K562 (cell line): ENCODE data around the gene MIB2. TPM values are rescaled to one million over a fixed set of nuclear protein-coding genes. Genes with fewer than 3 reads are reported as not detected.

ENCODE experiments used
- CBFA2T2 ChIP-seq: fragments of 450-650 bp; conservative IDR thresholded peaks from 2 replicates; pipeline ENCODE4 v1.6.1; 2017; ENCODE audit warnings: mild to moderate bottlenecking
- ILK ChIP-seq: fragments of 450-650 bp; IDR thresholded peaks from 2 replicates; pipeline ENCODE4 v1.6.1; 2016; ENCODE audit warnings: missing genetic modification characterization, low read depth, mild to moderate bottlenecking, missing compliant biosample characterization, moderate library complexity, borderline replicate concordance
- JUNB ChIP-seq: fragments of 450-650 bp; formaldehyde crosslinking; conservative IDR thresholded peaks from 2 replicates; pipeline ENCODE4 v1.4.0; 2020; ENCODE audit warnings: mild to moderate bottlenecking
- MAFG ChIP-seq: fragments of 450-650 bp; conservative IDR thresholded peaks from 2 replicates; pipeline ENCODE4 v1.6.1; 2016; ENCODE audit warnings: missing genetic modification characterization, missing compliant biosample characterization
- RBBP5 ChIP-seq: fragments of 200-600 bp; sonication (generic); IDR thresholded peaks from 2 replicates; pipeline ENCODE4 v1.6.1; 2012; ENCODE audit warnings: borderline replicate concordance, mild to moderate bottlenecking, low read length, control low read depth, inconsistent platforms; ENCODE audit not compliant: insufficient read depth, poor library complexity, severe bottlenecking
- RBFOX2 ChIP-seq: fragments of 200-400 bp; formaldehyde crosslinking; IDR thresholded peaks from 2 replicates; pipeline ENCODE4 v1.6.1; 2017; ENCODE audit warnings: low read depth, mild to moderate bottlenecking, low read length, moderate library complexity
- VEZF1 ChIP-seq: fragments of 200-800 bp; sonication (Bioruptor generic); IDR thresholded peaks from 2 replicates; pipeline ENCODE4 v1.6.1; 2017; ENCODE audit warnings: missing genetic modification characterization, missing compliant biosample characterization
- ZNF175 ChIP-seq: fragments of 200-800 bp; sonication (Bioruptor generic); IDR thresholded peaks from 2 replicates; pipeline ENCODE4 v1.6.1; 2016; ENCODE audit warnings: low read depth, mild to moderate bottlenecking, missing genetic modification characterization, missing compliant biosample characterization
- ZNF384 ChIP-seq: IDR thresholded peaks from 2 replicates; pipeline ENCODE4 v1.6.1; 2012; ENCODE audit warnings: low read depth, low read length, improper control_type of control experiment
- ZNF639 ChIP-seq, 2 experiments: fragments of 200-800 bp in 1 of 2; sonication (Bioruptor generic) in 1 of 2; sonication (generic) in 1 of 2; formaldehyde crosslinking in 1 of 2; IDR thresholded peaks in 1 of 2; conservative IDR thresholded peaks in 1 of 2; 2 replicates each; pipeline versions ENCODE4 v1.5.0 to v1.6.1; 2016 to 2020; ENCODE audit warnings: missing compliant biosample characterization in 1 of 2, missing genetic modification characterization in 1 of 2, missing genetic modification reagents in 1 of 2
- polyA plus RNA-seq, 8 experiments: library from polyadenylated mRNA; depleted of rRNA in 4 of 8; stranded (reverse) in 5 of 8; unstranded in 3 of 8; fragments of >200 nt; fragmentation: Nextera tagmentation in 2 of 8; fragmentation: Illumina TruSeq in 1 of 8; extraction: Ambion mirVana in 2 of 8; extraction: Trizol in 1 of 8; gene quantifications; 2 replicates each; pipeline versions ENCODE4 v1.2.1 to v1.2.3, GENCODE V29; 2011 to 2014; ENCODE audit warnings: inconsistent platforms in 1 of 8, missing spikeins in 1 of 8
- total RNA-seq, 7 experiments: library from RNA; depleted of rRNA in 6 of 7; stranded (reverse); fragments of >200 nt in 6 of 7; fragmentation: Illumina TruSeq in 2 of 7; extraction: Trizol in 2 of 7; gene quantifications; 2 replicates each; pipeline versions ENCODE4 v1.2.1 to v1.2.3, GENCODE V29; 2011 to 2021; ENCODE audit warnings: low replicate concordance in 1 of 7
- TF ChIP-seq, protein P1 (sequence below): sonication (generic); formaldehyde crosslinking; IDR thresholded peaks from 2 replicates; pipeline ENCODE4 v1.9.0; 2022; ENCODE audit warnings: mild to moderate bottlenecking, missing genetic modification reagents
- TF ChIP-seq, protein P2 (sequence below): fragments of 450-650 bp; IDR thresholded peaks from 2 replicates; pipeline ENCODE4 v1.6.1; 2016; ENCODE audit warnings: borderline replicate concordance

MIB2 gene
- total and polyA plus RNA-seq, 9 of the 15 experiments (the other 6 are each of a cell fraction or from before 2014, with no cell fraction given) = 0.04 to 17.0 (median 4.9) TPM; not detected in 1

DNA sequence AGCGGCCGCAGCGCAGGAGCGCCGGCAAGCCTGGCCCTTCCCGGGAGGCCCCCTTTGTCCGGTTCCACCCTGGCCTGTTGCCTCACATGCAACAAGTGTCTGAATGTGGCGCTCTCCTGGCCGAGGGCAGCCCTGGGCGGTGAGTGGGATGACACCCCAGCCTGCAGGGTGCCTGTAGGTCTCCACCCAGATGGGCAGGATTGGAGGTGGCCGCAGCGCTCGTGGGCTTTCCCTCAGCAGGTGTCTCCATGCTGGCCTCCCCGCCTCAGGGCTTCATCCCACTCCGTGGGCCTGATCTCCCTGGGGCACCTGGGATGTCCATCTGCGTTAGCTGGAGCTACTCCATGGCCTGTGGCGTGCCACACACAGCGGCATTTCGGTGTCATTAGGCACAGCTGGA lies 1.5 kb downstream of the MIB2 start (continued):
- TF ChIP-seq ZNF384 (no peak), ZNF639 (CRISPR knock-in tag; conservative IDR thresholded peaks at IDR 0.05 in 1 of 2, IDR thresholded peaks at IDR 0.05 in 1 of 2) (no peak), VEZF1 (CRISPR knock-in tag) (no peak), ILK (no peak), JUNB (CRISPR knock-in tag) (no peak), ZNF175 (no peak), RBBP5 (no peak), RBFOX2 (peak; percentile 15; the same call in 1 of the 2 replicates), MAFG (no peak), CBFA2T2 (no peak)
- TF ChIP-seq, protein P1, sequence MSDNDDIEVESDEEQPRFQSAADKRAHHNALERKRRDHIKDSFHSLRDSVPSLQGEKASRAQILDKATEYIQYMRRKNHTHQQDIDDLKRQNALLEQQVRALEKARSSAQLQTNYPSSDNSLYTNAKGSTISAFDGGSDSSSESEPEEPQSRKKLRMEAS (CRISPR knock-in tag) = 0 out of 2 replicates have a peak, but pooled peaks have one; percentile 25
- TF ChIP-seq, protein P2, sequence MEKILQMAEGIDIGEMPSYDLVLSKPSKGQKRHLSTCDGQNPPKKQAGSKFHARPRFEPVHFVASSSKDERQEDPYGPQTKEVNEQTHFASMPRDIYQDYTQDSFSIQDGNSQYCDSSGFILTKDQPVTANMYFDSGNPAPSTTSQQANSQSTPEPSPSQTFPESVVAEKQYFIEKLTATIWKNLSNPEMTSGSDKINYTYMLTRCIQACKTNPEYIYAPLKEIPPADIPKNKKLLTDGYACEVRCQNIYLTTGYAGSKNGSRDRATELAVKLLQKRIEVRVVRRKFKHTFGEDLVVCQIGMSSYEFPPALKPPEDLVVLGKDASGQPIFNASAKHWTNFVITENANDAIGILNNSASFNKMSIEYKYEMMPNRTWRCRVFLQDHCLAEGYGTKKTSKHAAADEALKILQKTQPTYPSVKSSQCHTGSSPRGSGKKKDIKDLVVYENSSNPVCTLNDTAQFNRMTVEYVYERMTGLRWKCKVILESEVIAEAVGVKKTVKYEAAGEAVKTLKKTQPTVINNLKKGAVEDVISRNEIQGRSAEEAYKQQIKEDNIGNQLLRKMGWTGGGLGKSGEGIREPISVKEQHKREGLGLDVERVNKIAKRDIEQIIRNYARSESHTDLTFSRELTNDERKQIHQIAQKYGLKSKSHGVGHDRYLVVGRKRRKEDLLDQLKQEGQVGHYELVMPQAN = no peak
